Activated CD4-positive, alpha-beta T cell treated with anti-CD3 and anti-CD28 coated beads, Interleukin-2, amount 50 U/mL, for 1 hour (primary cell): ENCODE measurements around the gene VPS13D.

Experiments used
- DNase-seq: peaks from one replicate; pipeline ENCODE4 v3.0.0-alpha.2; 2020

VPS13D gene

DNA sequence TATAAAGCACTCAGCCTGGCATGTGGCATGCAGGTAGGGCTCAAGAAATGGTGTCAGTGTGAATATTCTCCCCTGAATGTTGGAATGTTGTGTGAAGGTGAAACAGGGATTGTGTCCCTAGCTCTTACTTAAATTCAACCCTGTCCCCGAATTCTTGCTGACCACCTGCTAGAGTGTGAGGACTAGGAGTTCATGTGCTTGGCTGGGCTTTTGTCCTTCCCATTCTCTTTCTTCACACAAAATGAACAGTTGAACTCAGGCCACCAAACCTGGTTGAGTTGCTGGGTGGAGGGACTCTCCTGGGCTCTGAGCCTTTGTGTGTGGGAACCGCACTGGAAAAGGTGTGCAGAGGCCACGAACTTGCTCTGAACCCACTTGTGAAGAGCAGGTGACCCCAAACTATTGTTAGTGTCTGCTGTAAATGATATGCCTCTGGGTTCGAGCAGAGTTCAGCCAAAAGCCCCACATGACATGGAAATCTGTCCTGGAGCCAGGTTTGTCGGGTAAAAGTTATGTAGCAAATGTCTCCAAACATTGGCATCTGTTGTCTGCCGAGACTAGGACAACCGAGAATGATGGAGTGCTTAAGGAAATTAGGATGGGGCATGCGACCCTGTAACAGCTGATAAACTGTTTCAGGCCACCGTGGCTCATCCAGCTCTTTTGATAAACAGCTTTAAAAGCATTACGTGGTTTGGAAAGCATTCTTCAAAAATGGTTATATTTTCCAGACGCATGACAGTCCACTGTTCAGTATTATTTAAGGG, 243.9 kb downstream of the VPS13D start:
- DNase-seq = no peak

DNA sequence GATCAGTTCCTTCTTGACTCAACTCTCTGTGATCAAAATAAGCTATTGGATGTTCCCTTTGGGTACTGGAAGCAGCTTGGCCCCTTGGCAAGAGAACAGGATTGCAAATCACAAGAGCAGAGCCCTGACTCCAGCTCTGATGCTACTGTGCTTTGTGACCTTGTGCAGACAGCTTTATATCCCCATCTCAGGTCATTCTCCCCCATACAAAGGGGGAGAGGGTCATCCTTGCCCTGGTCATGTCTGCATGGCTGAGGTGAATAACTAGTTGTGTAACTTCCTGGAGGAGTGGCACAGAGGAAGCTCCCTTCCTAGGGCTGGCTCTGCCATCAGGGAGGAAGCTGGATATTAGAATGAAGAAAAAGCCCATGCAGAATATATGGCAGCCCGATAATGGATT, 245.3 kb downstream of the VPS13D start:
- no peak for DNase-seq

DNA sequence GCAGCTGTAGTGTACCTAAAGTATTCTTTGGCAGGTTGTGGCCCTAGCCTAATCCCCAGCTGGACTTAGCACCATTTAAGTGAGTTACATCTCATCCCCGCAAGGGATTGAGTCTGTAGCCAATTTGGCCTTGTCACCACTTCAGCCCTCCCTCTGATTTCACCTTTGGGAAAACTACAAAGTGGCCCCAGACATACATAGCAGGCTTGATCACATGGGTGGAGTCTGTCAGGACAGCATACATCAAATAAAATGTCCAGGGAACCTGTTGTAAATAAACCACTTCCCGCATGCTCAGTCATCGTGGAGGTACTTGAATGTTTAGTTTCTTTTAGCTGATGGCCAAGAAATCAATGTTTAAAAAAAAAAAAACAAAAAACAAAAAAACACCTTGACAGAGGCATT, 245.7 kb downstream of the VPS13D start:
- no peak for DNase-seq

DNA sequence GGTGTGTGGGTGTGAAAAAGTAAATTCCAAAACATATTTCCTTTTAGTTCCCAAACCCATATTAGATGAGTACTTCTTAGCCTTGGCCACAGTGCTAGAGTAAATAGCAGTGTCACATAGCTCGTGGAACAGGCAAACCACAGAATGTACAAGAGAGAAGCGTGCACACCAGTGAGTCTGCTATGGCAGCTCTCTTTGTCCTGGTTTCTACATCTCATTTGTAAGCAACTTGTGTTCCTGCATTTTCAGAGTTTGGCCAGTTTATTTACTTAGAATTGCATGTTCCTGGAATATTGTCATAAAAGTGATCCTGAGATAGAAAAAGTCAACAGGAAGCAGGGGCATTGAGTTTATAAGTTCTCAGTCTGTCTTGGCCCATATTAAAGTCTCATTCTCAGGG, 246.1 kb downstream of the VPS13D start:
- no peak for DNase-seq

DNA sequence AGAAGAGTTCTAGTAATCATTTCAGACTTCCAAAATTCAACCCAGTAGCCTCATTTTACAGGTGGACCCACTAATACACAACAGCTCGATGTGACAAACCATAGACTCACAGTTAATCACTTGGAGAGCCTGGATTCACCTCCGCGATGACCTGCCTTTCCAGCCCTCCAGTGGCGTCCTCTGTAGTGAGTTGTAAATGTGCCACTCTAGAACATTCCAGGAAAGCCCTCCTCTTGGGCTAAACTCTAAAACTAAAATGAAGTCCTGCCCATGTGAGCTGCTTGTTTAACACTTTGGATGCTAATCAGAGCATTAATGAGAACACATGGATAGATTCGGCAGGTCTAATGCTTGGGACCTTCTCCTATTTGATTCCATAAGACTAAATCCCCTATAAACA, 247.5 kb downstream of the VPS13D start:
- DNase-seq = no peak

DNA sequence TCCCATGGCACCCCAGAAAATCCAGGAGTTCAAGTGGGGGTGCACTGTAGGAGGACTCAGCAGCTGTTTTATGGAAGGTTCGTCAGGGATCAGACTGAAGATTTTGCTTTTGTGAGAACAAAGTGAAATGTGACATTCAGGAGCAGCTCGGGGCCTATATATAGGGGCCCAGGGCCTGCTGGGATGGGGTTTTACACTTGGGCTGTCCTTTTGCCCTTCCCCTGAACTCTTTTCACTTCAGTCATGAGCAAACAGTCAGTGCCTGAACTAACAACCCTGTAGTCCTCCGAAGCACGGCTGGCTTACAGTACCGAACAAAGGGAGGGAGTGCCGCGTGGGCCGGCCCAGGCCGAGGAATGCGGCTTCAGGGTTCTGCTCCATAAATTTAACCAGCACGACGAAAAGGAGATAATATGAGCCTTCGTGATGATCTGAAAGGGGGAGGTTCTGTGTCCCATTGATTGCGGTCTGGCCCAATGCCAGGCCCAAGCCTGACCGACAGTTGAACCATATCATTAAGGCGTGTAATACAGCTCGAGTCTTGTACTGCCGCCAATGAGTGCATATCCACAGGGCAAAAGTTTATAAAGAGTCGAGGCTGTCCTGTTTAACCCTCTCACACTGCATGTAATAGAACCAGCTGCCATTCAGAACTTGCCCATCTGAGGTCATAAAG, 248.2 kb downstream of the VPS13D start:
- no peak for DNase-seq

DNA sequence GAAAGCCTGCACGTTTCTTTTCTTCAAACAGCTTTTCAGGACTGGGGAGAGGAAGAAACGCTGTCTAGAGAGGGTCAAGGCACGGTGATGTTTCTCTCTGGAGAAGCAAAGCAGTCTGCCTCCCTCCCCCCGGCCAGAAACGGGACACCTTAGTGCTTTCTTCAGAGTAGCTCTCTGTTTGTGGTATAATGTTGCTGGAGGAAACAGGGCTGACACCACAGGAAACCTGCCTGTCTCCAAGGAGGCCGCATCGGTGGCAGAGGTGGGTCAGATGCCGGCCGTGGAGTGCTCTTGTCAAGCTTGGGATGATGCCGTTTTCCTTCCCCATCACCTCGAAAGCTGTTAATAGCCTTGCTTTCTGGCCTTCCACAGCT, 248.8 kb downstream of the VPS13D start:
- peak; percentile 38 for DNase-seq

DNA sequence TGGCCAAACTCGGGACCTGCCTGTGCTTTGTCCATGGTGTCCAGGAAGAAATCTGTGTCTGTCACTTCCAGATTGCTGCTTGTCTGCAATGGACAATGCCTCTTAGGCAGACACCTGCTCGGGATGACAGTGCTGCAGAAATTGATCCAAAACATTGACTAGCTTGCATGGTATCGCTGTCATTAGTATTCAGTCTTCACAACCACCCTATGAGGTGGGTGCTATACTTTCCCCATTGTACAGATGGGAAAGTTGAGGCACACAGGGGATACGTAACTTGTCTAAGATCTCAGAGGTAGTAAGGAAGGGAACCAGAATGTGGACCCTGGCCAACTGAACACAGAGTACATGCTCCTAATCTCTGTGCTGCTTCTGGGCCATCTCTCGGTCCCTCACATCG, 249.5 kb downstream of the VPS13D start:
- DNase-seq = no peak

DNA sequence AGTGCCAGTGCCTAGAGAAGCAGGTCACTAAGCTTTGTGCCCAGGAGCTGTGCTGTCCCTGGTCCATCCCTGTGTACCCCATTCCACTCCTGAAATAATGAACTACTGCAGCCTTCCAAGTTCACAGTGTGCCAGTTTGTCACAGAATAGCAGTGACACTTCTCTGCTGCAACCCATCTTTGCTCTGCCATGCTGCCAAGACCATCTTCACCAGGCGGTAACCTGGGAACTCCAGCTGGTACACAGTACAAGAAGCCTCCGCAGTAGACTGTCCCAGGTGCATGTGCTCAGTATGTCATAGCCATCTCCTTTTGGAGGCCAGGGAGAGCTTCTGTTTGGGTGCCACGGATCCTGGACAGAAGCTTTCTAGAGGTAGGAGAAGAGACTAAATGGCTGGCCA, 250.2 kb downstream of the VPS13D start:
- no peak for DNase-seq

DNA sequence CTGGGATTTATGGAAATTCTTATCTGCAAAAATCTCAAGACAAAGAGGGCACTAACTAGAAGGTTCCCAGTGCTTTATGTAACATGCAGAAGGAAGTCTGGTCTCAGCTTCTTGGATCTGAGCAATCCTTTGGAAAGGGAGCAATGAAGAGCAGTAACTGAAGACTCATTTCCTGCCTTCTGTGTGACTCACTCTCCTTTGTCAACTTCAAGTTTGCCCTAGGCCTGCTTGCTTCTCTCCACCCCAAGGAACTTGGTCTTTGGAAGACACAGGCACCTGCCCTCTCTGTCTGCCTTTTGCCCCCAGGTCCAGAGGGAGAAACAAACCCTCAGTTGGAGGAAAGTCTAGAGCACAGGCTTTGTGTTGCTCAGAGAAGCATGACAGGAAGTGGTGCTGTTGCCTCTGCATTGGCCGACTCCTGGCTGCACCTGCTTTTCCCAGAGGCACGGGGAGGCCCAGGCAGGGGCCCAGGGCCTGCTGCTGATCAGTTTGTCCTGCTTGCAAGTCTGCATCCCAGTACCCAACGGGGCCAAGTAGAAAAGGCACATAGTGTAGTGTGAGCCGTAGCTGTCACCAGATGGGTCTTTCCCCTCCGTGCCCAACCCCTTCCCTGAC, 251.0 kb downstream of the VPS13D start:
- peak; percentile 9 for DNase-seq

DNA sequence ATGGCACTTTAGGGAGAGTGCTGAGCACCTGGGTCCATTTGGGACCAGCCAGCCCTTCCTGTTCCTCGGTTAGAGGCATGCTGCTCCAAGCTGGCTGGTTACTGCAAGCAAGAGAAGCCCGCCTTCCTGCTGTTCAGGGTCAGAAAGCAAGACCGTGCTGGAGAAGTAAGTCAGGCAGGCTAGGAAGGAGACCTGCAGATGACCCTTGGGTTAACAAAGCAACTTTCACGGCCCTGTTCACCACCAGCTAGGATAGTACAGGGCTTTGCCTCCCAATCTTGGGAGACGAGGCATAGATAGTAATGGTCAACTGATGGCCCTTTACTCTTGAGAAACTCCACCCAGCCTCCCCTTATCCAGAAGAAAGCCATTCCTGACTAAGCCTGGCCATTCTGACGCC, 252.1 kb downstream of the VPS13D start:
- no peak for DNase-seq

DNA sequence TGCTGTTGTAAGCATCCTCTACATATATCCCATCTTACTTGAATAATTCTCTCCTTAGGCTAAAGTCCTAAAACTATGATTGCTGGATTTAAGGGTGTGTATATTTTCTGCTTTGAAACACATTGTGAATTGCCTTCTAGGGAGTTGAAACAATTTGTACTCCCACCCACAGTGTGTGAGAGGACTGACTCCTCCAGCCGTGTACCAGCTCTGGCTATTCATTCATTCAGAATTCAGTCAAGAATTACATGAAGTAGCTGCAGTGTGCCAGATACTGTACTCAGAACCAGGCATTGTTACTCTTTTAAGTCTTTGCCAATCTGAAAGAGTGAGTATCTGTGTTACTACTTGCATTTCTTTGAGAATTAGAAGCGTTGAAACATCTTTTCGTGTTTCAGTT, 253.2 kb downstream of the VPS13D start:
- DNase-seq = no peak

DNA sequence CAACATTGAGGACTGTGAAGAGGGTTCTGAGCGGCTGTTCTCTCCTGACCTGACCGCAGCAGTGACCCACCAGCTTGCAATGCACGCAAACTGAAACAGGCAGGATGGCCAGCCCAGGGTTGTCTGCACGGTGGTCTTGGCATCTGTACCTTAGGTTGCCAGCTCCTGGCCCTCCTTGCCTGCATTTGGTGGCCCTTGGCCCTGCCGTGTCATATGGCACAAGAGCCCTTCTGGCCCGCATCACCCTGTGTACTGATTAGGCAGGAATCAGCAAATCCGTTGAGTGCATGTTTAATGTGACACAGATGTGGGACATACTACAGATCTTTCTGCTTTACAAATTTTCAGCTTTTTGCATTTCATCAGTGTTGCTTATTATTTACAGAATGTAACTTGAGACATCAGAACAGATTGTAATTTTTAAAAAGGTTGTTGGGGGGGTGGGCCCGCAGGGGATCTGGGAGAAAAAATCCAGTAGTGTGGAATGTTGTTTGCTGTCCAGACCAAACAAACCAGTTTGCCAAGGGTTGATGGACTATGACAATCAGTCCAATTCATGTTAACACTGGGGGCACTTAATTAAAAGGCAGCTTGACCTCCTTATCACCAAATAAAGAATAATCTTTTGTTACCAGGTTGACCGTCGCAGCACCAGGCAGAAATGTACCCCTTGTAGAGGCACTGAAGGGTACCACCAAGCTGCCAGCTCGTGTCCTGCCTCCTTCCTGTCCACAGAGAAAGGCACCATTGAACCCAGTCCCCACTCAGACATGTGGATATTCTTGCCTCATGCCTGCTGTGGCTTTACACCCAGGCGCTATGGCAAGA, 255.6 kb downstream of the VPS13D start:
- no peak for DNase-seq

DNA sequence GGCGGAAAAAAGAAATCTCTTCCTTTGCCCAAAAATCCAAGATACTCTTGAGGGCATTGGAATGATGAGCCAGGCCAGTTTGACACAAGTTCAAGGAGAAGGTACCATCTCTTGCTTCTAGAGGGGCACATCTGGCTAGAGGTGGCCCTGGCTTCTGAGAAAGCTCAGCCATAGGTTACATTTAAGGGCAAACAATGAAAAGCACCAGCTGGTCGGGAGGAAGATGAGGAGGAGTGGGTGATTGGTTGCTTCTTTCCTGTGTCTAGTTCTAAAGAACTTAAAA, 256.2 kb downstream of the VPS13D start:
- no peak for DNase-seq

DNA sequence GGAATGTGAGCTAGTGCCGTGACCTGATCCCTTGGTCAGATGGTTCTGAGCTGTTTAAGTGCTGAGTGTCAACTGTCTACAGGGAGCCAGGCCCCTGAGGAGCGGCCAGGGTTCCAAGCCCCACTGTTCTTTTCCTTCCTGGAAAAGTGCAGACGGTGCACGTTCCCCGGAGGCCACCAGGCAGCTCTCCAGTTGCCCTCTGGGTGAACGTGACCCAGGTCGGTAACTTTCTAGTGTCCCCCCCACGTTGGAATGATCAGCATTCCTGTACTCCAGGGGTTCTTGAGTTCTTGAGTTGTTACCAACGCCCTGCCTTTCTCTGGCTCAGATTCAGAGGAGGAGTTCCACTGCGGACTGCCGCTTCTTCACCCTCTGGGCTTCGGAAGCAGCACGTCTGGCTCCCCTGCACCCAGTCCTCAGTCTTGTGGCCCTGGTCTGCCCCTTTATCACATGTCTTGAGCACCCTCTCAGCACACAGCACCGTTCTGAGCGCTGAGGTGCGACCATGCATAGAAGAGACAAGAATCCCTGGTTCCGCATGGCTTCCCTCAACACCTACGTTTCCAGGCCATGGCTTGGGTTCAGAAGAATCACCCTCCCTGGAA, 256.7 kb downstream of the VPS13D start:
- no peak for DNase-seq

DNA sequence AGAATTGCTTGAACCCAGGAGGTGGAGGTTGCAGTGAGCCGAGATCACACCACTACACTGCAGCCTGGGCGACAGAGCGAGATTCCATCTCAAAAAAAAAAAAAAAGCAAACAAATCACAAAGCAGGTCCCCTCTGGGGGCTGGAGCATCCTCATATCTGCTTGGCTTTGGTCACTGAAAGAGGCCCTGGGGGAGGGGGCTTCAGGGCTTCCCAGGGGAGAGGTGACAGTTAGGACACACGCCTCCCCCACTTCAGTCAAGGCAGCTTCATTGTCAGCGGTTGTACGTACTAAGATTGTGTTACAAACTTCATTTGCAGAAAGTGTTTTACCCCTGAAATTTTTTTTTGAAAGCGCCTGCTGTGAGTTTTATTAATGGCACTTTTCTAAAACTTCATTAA, 257.7 kb downstream of the VPS13D start:
- no peak for DNase-seq

DNA sequence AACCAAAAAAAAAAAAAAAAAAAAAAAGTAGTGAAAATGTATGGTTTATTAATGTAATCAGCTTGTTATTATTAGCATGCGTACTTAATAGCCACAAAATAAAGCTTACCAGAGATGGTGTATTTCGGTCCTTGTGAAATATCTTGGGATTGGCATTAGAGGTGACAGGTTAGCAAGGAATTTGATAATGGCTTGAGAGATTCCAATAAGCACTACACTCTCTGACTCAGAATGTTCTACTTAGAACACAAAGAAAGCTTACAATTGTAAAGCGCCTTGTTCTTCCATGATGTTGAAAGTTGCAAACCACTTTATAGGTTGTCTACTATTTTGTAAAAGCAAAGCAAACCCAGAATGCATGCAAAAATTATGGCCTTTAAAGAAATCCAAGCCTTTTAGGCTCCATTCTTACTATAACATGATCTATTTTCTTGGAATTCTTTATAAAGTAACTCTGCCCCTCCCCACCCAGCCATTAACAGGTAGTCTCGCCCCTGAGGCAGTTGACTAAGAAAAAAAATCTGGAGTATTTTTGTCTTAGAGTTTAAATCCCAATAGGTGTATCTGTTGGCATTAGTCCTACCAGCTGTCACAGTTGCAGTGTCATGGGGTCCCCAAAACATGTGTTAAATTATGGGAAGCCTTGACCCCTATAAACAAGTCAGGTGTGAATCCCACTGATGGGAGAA, 259.0 kb downstream of the VPS13D start:
- DNase-seq = no peak

DNA sequence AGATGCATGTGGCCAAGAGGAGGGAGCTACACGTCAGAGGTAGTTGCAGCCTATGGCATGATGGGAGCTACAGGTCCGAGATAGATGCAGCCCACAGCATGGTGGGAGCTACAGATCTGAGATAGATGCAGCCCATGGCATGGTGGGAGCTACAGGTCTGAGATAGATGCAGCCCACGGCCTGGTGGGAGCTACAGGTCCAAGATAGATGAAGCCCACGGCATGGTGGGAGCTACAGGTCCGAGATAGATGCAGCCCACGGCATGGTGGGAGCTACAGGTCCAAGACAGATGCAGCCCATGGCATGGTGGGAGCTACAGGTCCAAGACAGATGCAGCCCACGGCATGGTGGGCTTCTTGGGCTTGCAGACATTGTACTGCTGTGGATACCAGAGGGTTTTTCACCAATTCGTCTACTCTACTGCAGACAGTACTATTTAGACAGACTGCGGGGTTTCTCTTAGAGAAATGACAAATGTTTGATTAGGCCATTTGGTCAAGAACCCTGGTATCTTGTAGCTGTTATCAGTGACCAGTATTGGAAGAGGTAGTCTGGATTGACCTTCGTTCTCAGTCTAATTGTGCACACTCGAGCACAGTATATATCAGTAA, 260.8 kb downstream of the VPS13D start:
- no peak for DNase-seq

DNA sequence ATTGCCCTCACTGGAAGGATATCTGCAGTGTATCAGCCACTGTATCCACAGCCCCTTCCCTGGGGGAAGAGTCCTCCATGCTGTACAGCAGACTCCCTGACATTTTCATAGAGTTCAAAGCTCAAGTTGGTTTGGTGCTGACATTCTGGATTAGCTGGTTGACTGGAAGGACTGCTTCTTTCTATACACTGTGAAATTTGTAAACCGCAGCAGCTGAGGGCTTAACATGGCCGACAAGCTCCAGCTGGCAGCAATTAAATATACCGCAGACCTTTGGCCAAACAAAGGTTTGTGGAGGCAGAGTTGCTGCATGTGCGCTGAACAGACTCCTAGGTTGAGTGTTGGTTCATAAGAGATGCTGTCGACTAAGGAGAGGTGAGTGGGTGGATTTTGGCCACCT, 261.8 kb downstream of the VPS13D start:
- DNase-seq = no peak

DNA sequence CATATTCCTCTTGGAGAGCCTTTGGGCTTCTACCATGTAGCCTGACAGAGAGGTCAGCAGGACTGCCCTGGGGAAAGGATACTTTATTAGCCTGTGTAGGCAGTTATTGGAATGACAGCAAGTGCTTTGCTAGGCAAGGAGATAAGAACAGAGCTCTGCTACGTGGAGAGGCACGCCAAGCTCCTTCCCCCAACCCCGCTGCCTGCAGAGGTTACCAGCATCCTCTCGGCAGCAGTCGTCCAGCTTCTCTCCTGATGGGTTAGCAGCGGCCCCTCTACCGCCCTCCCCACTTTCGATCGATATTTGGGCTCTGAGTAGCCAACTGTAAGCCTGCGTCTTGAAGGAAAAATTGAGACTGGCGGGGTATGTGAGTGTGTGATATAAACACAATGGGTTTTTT, 265.9 kb downstream of the VPS13D start:
- DNase-seq = no peak

DNA sequence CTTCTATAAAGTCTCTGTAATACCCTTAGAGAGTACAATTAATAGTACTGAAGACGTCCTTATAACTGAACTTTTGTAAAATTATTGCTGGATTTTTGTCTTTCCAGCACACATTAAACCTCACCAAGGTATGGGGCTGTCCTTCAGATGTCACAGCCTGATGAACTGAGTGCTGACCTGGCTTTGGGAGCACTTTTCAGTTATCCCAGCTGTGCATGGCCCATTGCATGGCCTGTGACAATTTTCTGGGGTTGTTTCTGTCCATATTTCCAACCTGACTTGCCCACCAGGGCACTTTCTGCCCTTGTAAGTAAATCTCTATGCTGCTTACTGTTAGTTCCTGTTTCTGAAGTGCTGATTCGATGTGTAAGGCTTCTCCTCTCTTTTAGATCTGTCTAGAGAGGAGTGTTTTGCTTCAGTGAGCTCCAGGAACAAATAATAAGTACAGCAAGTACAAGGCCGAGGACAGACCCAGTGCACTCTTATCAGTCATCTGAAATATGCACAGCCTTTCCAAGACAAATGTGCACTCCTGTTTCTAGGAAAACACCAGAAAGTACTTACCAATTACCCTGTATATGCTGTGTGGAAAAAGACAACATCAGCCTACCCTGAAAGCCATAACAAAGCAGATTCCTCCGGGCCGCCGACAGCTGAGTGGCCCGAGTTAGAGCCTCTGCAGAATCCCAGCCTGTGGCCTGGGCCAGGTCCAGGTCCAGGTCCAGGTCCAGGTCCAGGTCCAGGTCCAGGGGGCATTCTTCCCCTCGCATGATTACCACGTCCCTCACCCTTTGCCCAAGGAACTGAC, 266.5 kb downstream of the VPS13D start:
- no peak for DNase-seq
